GM10266 (cell line): ENCODE measurements around the gene ARHGEF1.

ENCODE experiments used
- DNase-seq: peaks from one replicate; pipeline ENCODE4 v3.0.0; 2012; ENCODE audit errors: extremely low spot score
- CTCF ChIP-seq: IDR thresholded peaks from 2 replicates; pipeline ENCODE4 v1.5.1; 2012; ENCODE audit warnings: mild to moderate bottlenecking, low read depth; ENCODE audit not compliant: control insufficient read depth, insufficient read depth; ENCODE audit errors: missing control alignments

Gene ARHGEF1, protein sequence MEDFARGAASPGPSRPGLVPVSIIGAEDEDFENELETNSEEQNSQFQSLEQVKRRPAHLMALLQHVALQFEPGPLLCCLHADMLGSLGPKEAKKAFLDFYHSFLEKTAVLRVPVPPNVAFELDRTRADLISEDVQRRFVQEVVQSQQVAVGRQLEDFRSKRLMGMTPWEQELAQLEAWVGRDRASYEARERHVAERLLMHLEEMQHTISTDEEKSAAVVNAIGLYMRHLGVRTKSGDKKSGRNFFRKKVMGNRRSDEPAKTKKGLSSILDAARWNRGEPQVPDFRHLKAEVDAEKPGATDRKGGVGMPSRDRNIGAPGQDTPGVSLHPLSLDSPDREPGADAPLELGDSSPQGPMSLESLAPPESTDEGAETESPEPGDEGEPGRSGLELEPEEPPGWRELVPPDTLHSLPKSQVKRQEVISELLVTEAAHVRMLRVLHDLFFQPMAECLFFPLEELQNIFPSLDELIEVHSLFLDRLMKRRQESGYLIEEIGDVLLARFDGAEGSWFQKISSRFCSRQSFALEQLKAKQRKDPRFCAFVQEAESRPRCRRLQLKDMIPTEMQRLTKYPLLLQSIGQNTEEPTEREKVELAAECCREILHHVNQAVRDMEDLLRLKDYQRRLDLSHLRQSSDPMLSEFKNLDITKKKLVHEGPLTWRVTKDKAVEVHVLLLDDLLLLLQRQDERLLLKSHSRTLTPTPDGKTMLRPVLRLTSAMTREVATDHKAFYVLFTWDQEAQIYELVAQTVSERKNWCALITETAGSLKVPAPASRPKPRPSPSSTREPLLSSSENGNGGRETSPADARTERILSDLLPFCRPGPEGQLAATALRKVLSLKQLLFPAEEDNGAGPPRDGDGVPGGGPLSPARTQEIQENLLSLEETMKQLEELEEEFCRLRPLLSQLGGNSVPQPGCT

DNA sequence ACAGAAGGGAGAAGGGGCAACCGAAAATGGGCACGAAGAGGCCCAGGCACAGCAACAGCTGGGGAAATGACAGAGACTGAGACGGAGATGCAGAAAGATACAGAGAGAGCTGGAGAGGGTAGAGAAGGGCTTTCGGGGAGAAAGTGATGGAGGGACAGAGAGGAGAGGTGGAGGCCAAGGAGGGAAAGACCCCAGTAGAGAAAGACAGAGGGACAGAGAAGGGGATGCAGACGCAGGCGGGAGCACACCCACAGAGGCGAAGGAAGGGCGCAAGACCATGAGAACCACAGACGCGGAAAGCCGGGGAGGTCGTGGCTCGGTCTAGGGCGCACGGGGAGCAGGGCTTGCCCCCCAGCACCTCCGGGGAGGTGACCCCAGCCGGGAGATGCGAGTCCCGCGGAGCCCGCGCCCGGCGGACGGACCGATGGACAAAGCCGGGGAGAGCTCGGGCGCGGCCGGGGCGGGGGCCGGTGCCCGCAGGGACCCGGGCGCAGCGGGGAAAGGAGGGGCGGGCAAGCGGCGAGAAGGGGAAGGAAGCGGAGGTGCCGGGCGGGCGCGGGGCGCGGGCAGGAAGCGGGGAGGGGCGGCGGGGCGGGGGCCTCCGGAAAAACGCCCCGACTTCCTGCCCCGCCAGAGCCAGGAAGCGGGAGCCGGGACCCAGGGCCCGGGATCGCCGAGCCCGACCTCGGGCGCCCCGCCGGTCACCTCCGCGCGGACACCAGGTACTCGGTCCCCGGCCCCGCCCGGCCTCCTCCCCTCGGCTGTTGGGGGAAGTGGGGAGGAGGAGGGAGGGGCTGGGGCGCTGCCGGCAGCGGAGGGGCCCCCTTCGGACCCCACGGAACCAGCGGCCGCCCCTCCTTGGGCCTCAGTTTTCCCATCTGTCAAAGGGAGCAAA lies at the start of gene ARHGEF1:
ARHGEF1 (plus strand) TSS at position 617 of the 895 bp plus-strand sequence. CDS start 4,899 bp downstream, outside the sequence.
- peak; percentile 68 for DNase-seq
- no peak for TF ChIP-seq CTCF

DNA sequence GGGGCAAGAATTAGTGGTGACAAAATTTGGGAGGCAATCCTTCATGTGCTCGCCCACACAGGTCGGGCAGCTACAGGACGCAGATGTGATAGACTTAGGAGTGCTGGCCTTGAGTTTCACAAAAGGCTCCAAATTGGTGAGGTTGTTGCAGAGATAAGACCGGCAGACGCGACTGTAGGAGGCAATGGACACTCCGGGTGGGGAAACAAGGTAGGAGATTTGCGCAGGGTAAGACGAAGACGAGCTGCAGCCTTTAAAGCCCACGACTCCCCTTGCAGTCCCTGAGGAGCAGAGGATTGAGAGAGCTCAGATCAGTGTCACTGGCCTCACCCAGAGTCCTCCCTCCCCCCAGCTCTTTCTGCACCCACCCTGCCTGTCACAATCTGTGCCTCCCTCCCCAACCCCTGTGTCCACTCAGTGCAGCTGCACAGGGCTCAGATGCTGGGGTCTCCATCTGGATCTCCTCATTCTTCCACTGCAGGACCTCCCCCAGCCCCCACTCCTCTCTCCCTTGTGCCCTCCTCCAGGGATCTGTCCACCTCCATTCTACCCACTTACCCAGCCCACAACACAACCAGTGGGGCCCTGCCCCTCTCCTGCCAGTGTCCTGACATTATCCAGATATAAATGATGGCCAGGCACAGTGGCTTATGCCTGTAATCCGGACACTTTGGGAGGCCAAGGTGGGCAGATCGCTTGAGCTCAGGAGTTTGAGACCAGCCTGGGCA lies 44.8 kb upstream of the ARHGEF1 start:
- no peak for DNase-seq
- TF ChIP-seq CTCF, result no peak

DNA sequence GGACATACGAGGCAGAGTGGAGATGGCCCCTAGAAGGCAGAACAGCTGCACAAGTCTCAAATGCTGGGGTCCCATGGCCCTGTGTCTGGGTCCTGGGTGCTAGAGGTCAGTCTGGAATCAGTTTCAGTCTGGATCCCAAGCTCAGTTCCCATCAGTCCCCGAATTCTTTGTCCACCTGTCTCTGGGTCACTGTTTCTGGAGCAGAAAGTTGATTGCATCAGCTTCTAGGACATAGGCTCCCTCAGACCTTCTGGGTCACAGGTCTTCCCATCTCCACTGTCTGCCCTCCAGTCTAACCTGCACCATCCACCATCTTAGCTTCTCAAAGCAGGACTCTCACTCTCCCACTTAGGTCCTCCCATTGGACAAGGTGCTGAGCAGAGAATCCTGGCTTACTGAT lies 43.8 kb upstream of the ARHGEF1 start:
- no peak for DNase-seq

GRCh38 chr19:41843371-41843770 lies 39.6 kb upstream of the ARHGEF1 start:
- DNase-seq, result peak; percentile 8
- TF ChIP-seq CTCF, result no peak

More for the DNA sequence above, 43.8 kb upstream of the ARHGEF1 start:
- TF ChIP-seq CTCF, result no peak

DNA sequence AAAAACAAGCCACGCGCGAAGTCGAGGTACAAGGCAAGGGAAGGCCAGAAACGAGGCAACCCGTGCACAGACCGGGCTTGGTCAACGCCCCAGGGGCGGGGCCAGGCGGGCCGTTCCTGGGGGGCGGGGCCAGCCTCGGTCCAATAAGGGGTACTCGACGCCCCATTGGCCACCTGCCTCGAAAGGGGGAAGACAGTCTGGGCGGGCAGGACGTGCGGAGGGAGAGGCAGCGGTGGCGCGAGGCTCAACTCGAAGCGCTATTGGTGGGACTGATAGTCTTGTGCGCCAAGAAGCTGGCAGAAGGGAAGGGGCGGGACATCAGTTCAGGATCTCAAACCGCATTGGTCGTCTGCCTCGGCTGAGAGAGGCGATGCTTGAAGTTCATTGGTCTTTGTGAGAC lies 38.4 kb upstream of the ARHGEF1 start, which contains the start of gene LYPD4:
LYPD4 (minus strand) TSS at position 83 of the 400 bp plus-strand sequence. CDS start 5,398 bp downstream, outside the sequence.
- peak; percentile 4 for DNase-seq
- TF ChIP-seq CTCF, result no peak

DNA sequence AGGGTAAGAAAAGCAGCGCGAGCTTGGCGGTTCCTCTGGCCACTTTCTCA lies 38.2 kb upstream of the ARHGEF1 start, which contains the start of gene DMRTC2:
DMRTC2 (plus strand) TSS at position 42 of the 50 bp plus-strand sequence. CDS start 2,387 bp downstream, outside the sequence.
- DNase-seq, result no peak
- no peak for TF ChIP-seq CTCF
